ENCODE results near the gene HCST.

Gene HCST

GRCh38 chr19:35944556-35944955 is 42.2 kb downstream of the HCST start:
- no peak overlapping the region for H3K9ac ChIP-seq
- TF ChIP-seq CTCF (conservative IDR thresholded peaks at IDR 0.05; ENCODE audit: low read depth, low read length): no peak
- no peaks in the 10 kb centered on the region for H3K36me3 ChIP-seq (ENCODE audit: insufficient read depth)
- no peaks in the 10 kb centered on the region for H4K20me1 ChIP-seq (ENCODE audit: insufficient read depth)
- no peak overlapping the region for H3K4me3 ChIP-seq (IDR thresholded peaks at IDR 0.05; ENCODE audit: insufficient read depth, low read depth, low read length)
- H3K79me2 ChIP-seq (ENCODE audit: insufficient read depth, low read depth): no peaks in the 10 kb centered on the region
- H2AFZ ChIP-seq (ENCODE audit: low read depth): no peak overlapping the region
- no peak overlapping the region for H3K27ac ChIP-seq
- H3K4me1 ChIP-seq (ENCODE audit: low read depth, poor library complexity, severe bottlenecking): no peaks in the 10 kb centered on the region
- H3K4me2 ChIP-seq: no peak overlapping the region
- no peaks in the 10 kb centered on the region for H3K27me3 ChIP-seq (ENCODE audit: insufficient read depth, low read depth)

GRCh38 chr19:35945121-35945790 is 42.9 kb downstream of the HCST start:
- Histone ChIP-seq H2AFZ (ENCODE audit: low read depth) (no peak overlapping the region), H3K27ac (no peak overlapping the region), H4K20me1 (ENCODE audit: insufficient read depth) (no peaks in the 10 kb centered on the region), H3K79me2 (ENCODE audit: insufficient read depth, low read depth) (no peaks in the 10 kb centered on the region), H3K9ac (no peak overlapping the region), H3K4me2 (no peak overlapping the region), H3K36me3 (ENCODE audit: insufficient read depth) (no peaks in the 10 kb centered on the region), H3K4me1 (ENCODE audit: low read depth, poor library complexity, severe bottlenecking) (no peaks in the 10 kb centered on the region), H3K4me3 (IDR thresholded peaks at IDR 0.05; ENCODE audit: insufficient read depth, low read depth, low read length) (no peak overlapping the region), H3K27me3 (ENCODE audit: insufficient read depth, low read depth) (no peaks in the 10 kb centered on the region; the same call in 1 of the 2 replicates)
- TF ChIP-seq CTCF (conservative IDR thresholded peaks at IDR 0.05; ENCODE audit: low read depth, low read length): no peak

GRCh38 chr19:35946203-35946602 is 43.9 kb downstream of the HCST start:
- Histone ChIP-seq H3K4me1 (ENCODE audit: low read depth, poor library complexity, severe bottlenecking) (no peaks in the 10 kb centered on the region), H4K20me1 (ENCODE audit: insufficient read depth) (no peaks in the 10 kb centered on the region), H3K9ac (no peak overlapping the region), H3K27me3 (ENCODE audit: insufficient read depth, low read depth) (peaks cover 7% of the 10 kb centered on the region), H3K27ac (no peak overlapping the region), H2AFZ (ENCODE audit: low read depth) (no peak overlapping the region), H3K36me3 (ENCODE audit: insufficient read depth) (no peaks in the 10 kb centered on the region), H3K4me3 (IDR thresholded peaks at IDR 0.05; ENCODE audit: insufficient read depth, low read depth, low read length) (no peak overlapping the region), H3K79me2 (ENCODE audit: insufficient read depth, low read depth) (no peaks in the 10 kb centered on the region), H3K4me2 (no peak overlapping the region)
- no peak for TF ChIP-seq CTCF (conservative IDR thresholded peaks at IDR 0.05; ENCODE audit: low read depth, low read length)

- Histone ChIP-seq H3K36me3 (ENCODE audit: insufficient read depth) (no peaks in the 10 kb centered on the region), H3K9ac (no peak overlapping the region), H3K4me1 (ENCODE audit: low read depth, poor library complexity, severe bottlenecking) (no peaks in the 10 kb centered on the region), H2AFZ (ENCODE audit: low read depth) (no peak overlapping the region), H3K27ac (no peak overlapping the region), H3K4me2 (no peak overlapping the region), H3K79me2 (ENCODE audit: insufficient read depth, low read depth) (no peaks in the 10 kb centered on the region), H3K27me3 (ENCODE audit: insufficient read depth, low read depth) (peaks cover 19% of the 10 kb centered on the region), H4K20me1 (ENCODE audit: insufficient read depth) (no peaks in the 10 kb centered on the region), H3K4me3 (IDR thresholded peaks at IDR 0.05; ENCODE audit: insufficient read depth, low read depth, low read length) (no peak overlapping the region)
- no peak for TF ChIP-seq CTCF (conservative IDR thresholded peaks at IDR 0.05; ENCODE audit: low read depth, low read length)
These were observed 46.8 kb downstream of the HCST start for GRCh38 chr19:35949131-35949530.

All from KMS-11 (cell line).